DOHH2 (cell line): ENCODE results near the gene SDHD.

ENCODE experiments used
- H3F3A ChIP-seq: fragments of 200-600 bp; sonication (generic), shearing (Covaris generic); 2 replicates; pipeline ENCODE4 v1.6.0; 2016; ENCODE audit warnings: antibody characterized with exemption, mild to moderate bottlenecking; ENCODE audit not compliant: control insufficient read depth, insufficient read depth
- H3K27ac ChIP-seq: fragments of 200-600 bp; sonication (generic); 2 replicates; pipeline ENCODE4 v1.5.1; 2014; ENCODE audit warnings: low read depth, mild to moderate bottlenecking, low read length, moderate library complexity
- H3K27me3 ChIP-seq: fragments of 200-600 bp; sonication (generic); 2 replicates; pipeline ENCODE4 v1.6.1; 2014; ENCODE audit warnings: mild to moderate bottlenecking, low read length, mixed read lengths; ENCODE audit not compliant: control insufficient read depth
- H3K36me3 ChIP-seq: fragments of 200-600 bp; sonication (generic); 2 replicates; pipeline ENCODE4 v1.6.1; 2014; ENCODE audit warnings: mild to moderate bottlenecking, low read length, moderate library complexity, mixed read lengths; ENCODE audit not compliant: control insufficient read depth
- H3K4me1 ChIP-seq: fragments of 200-600 bp; sonication (generic); 2 replicates; pipeline ENCODE4 v1.6.1; 2014; ENCODE audit warnings: mild to moderate bottlenecking, low read length, mixed read lengths; ENCODE audit not compliant: control insufficient read depth
- H3K4me2 ChIP-seq: fragments of 200-600 bp; sonication (generic); 2 replicates; pipeline ENCODE4 v1.6.0; 2014; ENCODE audit warnings: mild to moderate bottlenecking, low read length, moderate library complexity
- H3K4me3 ChIP-seq: fragments of 200-600 bp; sonication (generic); 2 replicates; pipeline ENCODE4 v1.5.1; 2014; ENCODE audit warnings: mild to moderate bottlenecking, low read length, mixed read lengths
- H3K79me2 ChIP-seq: fragments of 200-600 bp; sonication (generic); 2 replicates; pipeline ENCODE4 v1.6.1; 2014; ENCODE audit warnings: mild to moderate bottlenecking, low read length, mixed read lengths; ENCODE audit not compliant: control insufficient read depth
- H3K9me2 ChIP-seq: fragments of 200-600 bp; sonication (generic); replicated peaks from 2 replicates; pipeline ENCODE4 v1.6.1; 2014; ENCODE audit warnings: mild to moderate bottlenecking, low read length, mixed read lengths; ENCODE audit not compliant: control insufficient read depth
- H3K9me3 ChIP-seq: fragments of 200-600 bp; sonication (generic); 2 replicates; pipeline ENCODE4 v1.6.1; 2014; ENCODE audit warnings: antibody characterized with exemption, low read length, mixed read lengths; ENCODE audit not compliant: control insufficient read depth, insufficient read depth
- H4K20me1 ChIP-seq: fragments of 200-600 bp; sonication (generic); 2 replicates; pipeline ENCODE4 v1.6.0; 2014; ENCODE audit warnings: low read depth, mild to moderate bottlenecking, antibody characterized with exemption, low read length, moderate library complexity; ENCODE audit not compliant: control insufficient read depth, insufficient read depth
- CTCF ChIP-seq: fragments of 200-600 bp; sonication (generic); IDR thresholded peaks from one replicate; pipeline ENCODE4 v1.5.1; 2014; ENCODE audit warnings: antibody characterized with exemption, mild to moderate bottlenecking, low read depth, low read length; ENCODE audit not compliant: poor library complexity, severe bottlenecking
- EZH2phosphoT487 ChIP-seq: fragments of 200-600 bp; sonication (generic); IDR thresholded peaks from 2 replicates; pipeline ENCODE4 v1.6.1; 2017; ENCODE audit warnings: borderline replicate concordance, mild to moderate bottlenecking, antibody characterized with exemption, low read length, moderate library complexity, mixed read lengths

The SDHD gene

GRCh38 chr11:112049777-112050176 is 36.9 kb upstream of the SDHD start:
- Histone ChIP-seq H3K27ac (peak overlapping the region; percentile 82), H3F3A (peaks cover 27% of the 10 kb centered on the region), H3K36me3 (peaks cover 92% of the 10 kb centered on the region), H4K20me1 (no peaks in the 10 kb centered on the region), H3K27me3 (no peaks in the 10 kb centered on the region), H3K9me2 (no peaks in the 10 kb centered on the region), H3K4me2 (peak overlapping the region; percentile 72), H3K4me3 (peak overlapping the region; percentile 61), H3K9me3 (peaks cover 7% of the 10 kb centered on the region; the same call in 1 of the 2 replicates), H3K4me1 (peaks cover 52% of the 10 kb centered on the region), H3K79me2 (peaks cover 46% of the 10 kb centered on the region)
- TF ChIP-seq CTCF (no peak), EZH2phosphoT487 (no peak)

GRCh38 chr11:112050721-112051120 is 36.0 kb upstream of the SDHD start:
- Histone ChIP-seq H3K27me3 (no peaks in the 10 kb centered on the region), H3F3A (peaks cover 25% of the 10 kb centered on the region), H4K20me1 (no peaks in the 10 kb centered on the region), H3K79me2 (peaks cover 46% of the 10 kb centered on the region), H3K9me2 (no peaks in the 10 kb centered on the region), H3K4me3 (peak overlapping the region; percentile 61), H3K36me3 (peaks cover 88% of the 10 kb centered on the region), H3K4me2 (peak overlapping the region; percentile 72), H3K9me3 (peaks cover 7% of the 10 kb centered on the region; the same call in 1 of the 2 replicates), H3K4me1 (peaks cover 52% of the 10 kb centered on the region), H3K27ac (peak overlapping the region; percentile 82)
- no peak for TF ChIP-seq CTCF
- TF ChIP-seq EZH2phosphoT487 = no peak

GRCh38 chr11:112051768-112052167 is 34.9 kb upstream of the SDHD start:
- TF ChIP-seq CTCF = no peak
- TF ChIP-seq EZH2phosphoT487 = no peak
- H3K79me2 ChIP-seq = peaks cover 53% of the 10 kb centered on the region
- H3K27me3 ChIP-seq = no peaks in the 10 kb centered on the region
- peak overlapping the region; percentile 82 for H3K27ac ChIP-seq
- H3K4me3 ChIP-seq = peak overlapping the region; percentile 61
- H4K20me1 ChIP-seq = no peaks in the 10 kb centered on the region
- H3K4me1 ChIP-seq = peaks cover 52% of the 10 kb centered on the region
- H3K36me3 ChIP-seq = peaks cover 87% of the 10 kb centered on the region
- peaks cover 7% of the 10 kb centered on the region; the same call in 1 of the 2 replicates for H3K9me3 ChIP-seq
- H3F3A ChIP-seq = peaks cover 24% of the 10 kb centered on the region
- no peaks in the 10 kb centered on the region for H3K9me2 ChIP-seq
- peak overlapping the region; percentile 72 for H3K4me2 ChIP-seq

GRCh38 chr11:112057170-112057569 is 29.5 kb upstream of the SDHD start:
- Histone ChIP-seq H3K9me2 (no peaks in the 10 kb centered on the region), H3K4me3 (no peak overlapping the region), H3K27me3 (no peaks in the 10 kb centered on the region), H3K9me3 (no peaks in the 10 kb centered on the region), H3F3A (peaks cover 6% of the 10 kb centered on the region; the same call in 1 of the 2 replicates), H3K4me1 (peaks cover 5% of the 10 kb centered on the region), H3K79me2 (peaks cover 21% of the 10 kb centered on the region), H3K36me3 (peaks cover 79% of the 10 kb centered on the region), H3K4me2 (no peak overlapping the region), H3K27ac (no peak overlapping the region), H4K20me1 (no peaks in the 10 kb centered on the region)
- no peak for TF ChIP-seq EZH2phosphoT487
- no peak for TF ChIP-seq CTCF
